PC-3 (cell line): ENCODE measurements around the gene ANTXR2. TPM values are rescaled to one million over a fixed set of nuclear protein-coding genes. Genes with fewer than 3 reads are reported as not detected.

Experiments
- ATAC-seq: fragments of 200-7000 bp; cut with Tn5 transposase; 2 replicates; pipeline ENCODE4 v1.9.1; 2020; ENCODE audit warnings: mild to moderate bottlenecking, moderate library complexity
- BruUV-seq: library from RNA; stranded (reverse); fragments of 400-500 nt; replicated peaks from 2 replicates; lab custom pipeline; 2021; lab: Mats Ljungman, UMichigan
- CTCF ChIA-PET: fragments of 300-600 bp; sonication (Branson Sonifier 250); formaldehyde crosslinking; loops from one replicate; lab custom pipeline; 2022; ENCODE audit warnings: antibody characterized with exemption; lab: Charles Lee
- POLR2A ChIA-PET: fragments of 300-600 bp; sonication (Branson Sonifier 250); formaldehyde crosslinking; loops from one replicate; lab custom pipeline; 2022; ENCODE audit warnings: antibody characterized with exemption; ENCODE audit not compliant: unreplicated experiment; lab: Charles Lee
- DNase-seq: peaks from one replicate; pipeline ENCODE4 v3.0.0-alpha.2; 2015
- H2AFZ ChIP-seq: fragments of 300-600 bp; sonication (generic); 2 replicates; pipeline ENCODE4 v1.6.0; 2016; ENCODE audit warnings: antibody characterized with exemption, low read length
- H3F3A ChIP-seq: fragments of 300-600 bp; sonication (generic); one replicate; pipeline ENCODE4 v1.6.0; 2017; ENCODE audit warnings: antibody characterized with exemption, low read length, control low read depth, mild to moderate bottlenecking; ENCODE audit not compliant: unreplicated experiment
- H3K27ac ChIP-seq: fragments of 300-600 bp; sonication (generic); 2 replicates; pipeline ENCODE4 v1.5.1; 2016; ENCODE audit warnings: mild to moderate bottlenecking, low read length
- H3K27me3 ChIP-seq: fragments of 300-600 bp; sonication (generic); 2 replicates; pipeline ENCODE4 v1.6.1; 2016; ENCODE audit warnings: low read length, mixed read lengths
- H3K36me3 ChIP-seq: fragments of 300-600 bp; sonication (generic); 2 replicates; pipeline ENCODE4 v1.6.1; 2016; ENCODE audit warnings: low read depth, mixed run types, low read length, mixed read lengths
- H3K4me1 ChIP-seq: fragments of 300-600 bp; sonication (generic); 2 replicates; pipeline ENCODE4 v1.5.1; 2016; ENCODE audit warnings: low read length; ENCODE audit not compliant: insufficient read depth
- H3K4me2 ChIP-seq: fragments of 300-600 bp; sonication (generic); 2 replicates; pipeline ENCODE4 v1.6.0; 2016; ENCODE audit warnings: low read length
- H3K4me3 ChIP-seq: fragments of 300-600 bp; sonication (generic); 2 replicates; pipeline ENCODE4 v1.5.1; 2016; ENCODE audit warnings: mild to moderate bottlenecking, low read length, mixed read lengths
- H3K79me2 ChIP-seq: fragments of 300-600 bp; sonication (generic); 2 replicates; pipeline ENCODE4 v1.6.1; 2017; ENCODE audit warnings: low read length, mixed read lengths
- H3K9ac ChIP-seq: fragments of 300-600 bp; sonication (generic); 2 replicates; pipeline ENCODE4 v1.6.0; 2016; ENCODE audit warnings: mild to moderate bottlenecking, low read length
- H3K9me2 ChIP-seq: fragments of 300-600 bp; sonication (generic); replicated peaks from 2 replicates; pipeline ENCODE4 v1.6.1; 2016; ENCODE audit warnings: mixed run types, low read length, mixed read lengths
- H3K9me3 ChIP-seq: fragments of 300-600 bp; sonication (generic); 2 replicates; pipeline ENCODE4 v1.6.1; 2016; ENCODE audit warnings: low read length, mixed read lengths
- H4K20me1 ChIP-seq: fragments of 300-600 bp; sonication (generic); 2 replicates; pipeline ENCODE4 v1.6.1; 2016; ENCODE audit warnings: low read length, mixed read lengths
- EZH2 ChIP-seq: fragments of 300-600 bp; sonication (generic); IDR thresholded peaks from one replicate; pipeline ENCODE4 v1.6.1; 2017; ENCODE audit warnings: antibody characterized with exemption, mild to moderate bottlenecking, low read length; ENCODE audit not compliant: unreplicated experiment
- EZH2phosphoT487 ChIP-seq: fragments of 300-600 bp; sonication (generic); IDR thresholded peaks from 2 replicates; pipeline ENCODE4 v1.6.1; 2018; ENCODE audit warnings: mild to moderate bottlenecking, antibody characterized with exemption, low read length, borderline replicate concordance
- intact Hi-C: fragments of 100-400 bp; cut with micrococcal nuclease; formaldehyde crosslinking; loops from 2 replicates; pipeline ENCODE4 v1.9.0; 2023
- total RNA-seq: library from RNA; depleted of rRNA; stranded (reverse); fragments of >200 nt; gene quantifications from 2 replicates; pipeline ENCODE4 v1.2.3, GENCODE V29; 2014
- TF ChIP-seq, protein P1 (sequence below): fragments of 300-600 bp; sonication (generic); conservative IDR thresholded peaks from 2 replicates; pipeline ENCODE4 v1.5.1; 2017; ENCODE audit warnings: antibody characterized with exemption, low read depth, mild to moderate bottlenecking, low read length

The ANTXR2 gene
- total RNA-seq, 1 experiment from 2014 or later = 43.9 TPM

DNA sequence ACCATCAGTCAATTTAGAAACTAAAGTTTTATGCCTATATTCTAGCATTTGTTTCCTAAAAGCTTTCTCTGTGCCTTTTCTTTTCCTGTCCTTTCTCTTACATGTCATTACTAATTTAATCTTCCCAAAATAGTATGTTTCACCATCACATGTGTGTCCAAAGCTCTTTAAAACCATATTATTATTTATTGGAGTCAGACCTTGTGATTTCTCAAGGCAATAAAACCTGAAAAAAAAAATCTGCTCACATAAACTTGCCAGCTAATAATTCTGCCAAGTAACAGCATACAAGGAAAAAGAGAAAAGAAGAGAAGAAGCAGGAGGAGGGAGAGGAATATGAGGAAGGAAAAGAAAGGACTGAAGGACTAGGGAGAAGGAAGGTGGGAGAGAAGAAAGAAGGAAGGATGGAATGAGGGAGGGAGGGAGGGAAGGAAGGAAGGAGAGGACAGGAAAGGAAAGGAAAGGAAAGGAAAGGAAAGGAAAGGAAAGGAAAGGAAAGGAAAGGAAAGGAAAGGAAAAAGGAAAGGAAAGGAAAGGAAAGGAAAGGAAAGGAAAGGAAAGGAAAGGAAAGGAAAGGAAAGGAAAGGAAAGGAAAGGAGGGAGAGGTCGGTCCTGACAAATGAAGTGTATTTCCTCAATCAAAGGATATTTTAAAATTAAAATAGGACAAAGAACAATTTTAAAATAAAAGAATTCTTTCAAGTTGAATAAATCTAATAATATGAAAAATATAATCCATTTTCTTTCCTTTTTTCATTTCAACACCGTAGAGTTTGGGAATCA lies 57.4 kb downstream of the ANTXR2 start:
- no peak overlapping the region for H3K27ac ChIP-seq
- ATAC-seq (no peak), DNase-seq (no peak)
- peaks cover 8% of the 10 kb centered on the region; the same call in 1 of the 2 replicates for H3K79me2 ChIP-seq
- CTCF ChIA-PET = no interaction called here
- no peaks in the 10 kb centered on the region for H3K9me3 ChIP-seq
- POLR2A ChIA-PET = no interaction called here
- peaks cover 28% of the 10 kb centered on the region for H3K36me3 ChIP-seq
- no peaks in the 10 kb centered on the region for H4K20me1 ChIP-seq
- no peak overlapping the region for H3K4me3 ChIP-seq
- peaks cover 5% of the 10 kb centered on the region for H3F3A ChIP-seq
- no peak overlapping the region for H3K9ac ChIP-seq
- no peak overlapping the region for H3K4me2 ChIP-seq
- intact Hi-C loops = no loop called here
- peaks cover 32% of the 10 kb centered on the region for H3K4me1 ChIP-seq
- no peaks in the 10 kb centered on the region for H3K9me2 ChIP-seq
- no peak overlapping the region for H2AFZ ChIP-seq
- BruUV-seq = no TSS peak
- TF ChIP-seq, protein P1, sequence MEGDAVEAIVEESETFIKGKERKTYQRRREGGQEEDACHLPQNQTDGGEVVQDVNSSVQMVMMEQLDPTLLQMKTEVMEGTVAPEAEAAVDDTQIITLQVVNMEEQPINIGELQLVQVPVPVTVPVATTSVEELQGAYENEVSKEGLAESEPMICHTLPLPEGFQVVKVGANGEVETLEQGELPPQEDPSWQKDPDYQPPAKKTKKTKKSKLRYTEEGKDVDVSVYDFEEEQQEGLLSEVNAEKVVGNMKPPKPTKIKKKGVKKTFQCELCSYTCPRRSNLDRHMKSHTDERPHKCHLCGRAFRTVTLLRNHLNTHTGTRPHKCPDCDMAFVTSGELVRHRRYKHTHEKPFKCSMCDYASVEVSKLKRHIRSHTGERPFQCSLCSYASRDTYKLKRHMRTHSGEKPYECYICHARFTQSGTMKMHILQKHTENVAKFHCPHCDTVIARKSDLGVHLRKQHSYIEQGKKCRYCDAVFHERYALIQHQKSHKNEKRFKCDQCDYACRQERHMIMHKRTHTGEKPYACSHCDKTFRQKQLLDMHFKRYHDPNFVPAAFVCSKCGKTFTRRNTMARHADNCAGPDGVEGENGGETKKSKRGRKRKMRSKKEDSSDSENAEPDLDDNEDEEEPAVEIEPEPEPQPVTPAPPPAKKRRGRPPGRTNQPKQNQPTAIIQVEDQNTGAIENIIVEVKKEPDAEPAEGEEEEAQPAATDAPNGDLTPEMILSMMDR = no peak
- TF ChIP-seq EZH2phosphoT487 (no peak), EZH2 (no peak)
- H3K27me3 ChIP-seq = no peaks in the 10 kb centered on the region

DNA sequence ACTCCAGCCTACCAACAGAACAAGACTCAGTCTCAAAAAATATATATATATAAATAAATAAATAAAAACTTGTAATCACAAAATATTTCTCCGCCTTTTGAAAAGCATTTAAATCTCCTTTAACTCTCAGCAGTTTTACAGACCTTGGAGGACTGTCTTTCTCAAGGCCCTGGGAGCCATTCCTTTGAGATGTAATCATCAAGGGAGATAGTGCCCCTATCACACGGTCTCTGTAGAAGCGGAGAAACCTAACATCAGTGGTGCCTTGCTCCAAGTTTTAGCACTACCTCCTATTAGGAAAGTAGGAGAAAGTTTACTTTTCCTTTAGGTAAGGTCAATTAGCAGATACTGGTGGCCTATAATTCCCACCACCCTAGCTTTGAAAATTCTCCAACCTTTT lies 58.5 kb downstream of the ANTXR2 start:
- POLR2A ChIA-PET = no interaction called here

More for the DNA sequence above, 58.5 kb downstream of the ANTXR2 start:
- no peaks in the 10 kb centered on the region for H4K20me1 ChIP-seq
- H3K9ac ChIP-seq = no peak overlapping the region
- TF ChIP-seq, protein P1 = no peak
- no peak for TF ChIP-seq EZH2phosphoT487
- no peak for TF ChIP-seq EZH2
- peaks cover 5% of the 10 kb centered on the region for H3F3A ChIP-seq
- no peak overlapping the region for H3K4me3 ChIP-seq
- intact Hi-C loops = no loop called here
- H3K9me3 ChIP-seq = no peaks in the 10 kb centered on the region
- H3K36me3 ChIP-seq = peaks cover 28% of the 10 kb centered on the region
- CTCF ChIA-PET = no interaction called here
- no peak overlapping the region for H3K27ac ChIP-seq
- DNase-seq = no peak
- H3K79me2 ChIP-seq = peaks cover 8% of the 10 kb centered on the region; the same call in 1 of the 2 replicates
- no peak for ATAC-seq
- H3K9me2 ChIP-seq = no peaks in the 10 kb centered on the region
- H3K27me3 ChIP-seq = no peaks in the 10 kb centered on the region
- peaks cover 27% of the 10 kb centered on the region for H3K4me1 ChIP-seq
- no TSS peak for BruUV-seq
- H2AFZ ChIP-seq = no peak overlapping the region
- no peak overlapping the region for H3K4me2 ChIP-seq
